HG03439 (cell line): ENCODE results near the gene GRM5.
"Not testable (repeated sequence)": the region's sequence is repeated elsewhere in the genome, so short reads cannot be mapped to it uniquely, and the experiment has no call there.

Experiments
- ATAC-seq: cut with Tn5 transposase; IDR thresholded peaks from one replicate; pipeline ENCODE4 v1.9.1; 2021; ENCODE audit warnings: mild to moderate bottlenecking, moderate library complexity; ENCODE audit not compliant: unreplicated experiment

The GRM5 gene

DNA sequence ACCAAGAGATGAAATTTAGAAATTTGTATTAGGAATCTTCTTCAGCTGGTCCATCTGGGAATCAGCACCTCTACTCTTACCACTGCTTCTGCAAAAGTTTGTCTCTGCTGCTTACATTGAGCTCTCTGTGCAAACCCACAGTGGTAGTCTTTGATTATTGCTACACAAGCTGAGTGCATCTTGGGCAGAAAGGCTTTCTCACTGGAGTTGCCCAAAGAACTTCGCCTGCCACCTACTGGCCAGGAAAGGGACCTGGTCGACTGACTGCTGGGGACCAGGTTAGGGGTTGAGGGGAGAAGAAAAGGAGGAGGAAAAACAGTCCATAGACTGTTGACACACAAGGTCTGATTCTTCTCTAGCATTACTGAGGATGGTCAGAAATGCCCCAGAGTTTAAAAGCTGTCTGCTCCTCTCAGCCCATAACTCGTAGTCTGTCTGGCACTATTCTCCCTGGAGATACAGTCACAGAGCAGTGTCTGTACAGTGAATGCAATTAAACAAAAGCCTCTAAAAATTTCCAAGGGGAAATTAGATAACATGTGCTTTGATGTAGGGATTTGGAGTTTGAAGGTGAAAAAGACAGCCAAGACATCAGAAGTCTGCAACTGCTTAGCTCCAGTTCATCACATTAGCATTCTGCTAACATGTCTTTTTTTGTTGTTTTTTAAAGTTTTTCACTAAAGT lies 513.3 kb downstream of the GRM5 start:
- ATAC-seq = peak; percentile 96

DNA sequence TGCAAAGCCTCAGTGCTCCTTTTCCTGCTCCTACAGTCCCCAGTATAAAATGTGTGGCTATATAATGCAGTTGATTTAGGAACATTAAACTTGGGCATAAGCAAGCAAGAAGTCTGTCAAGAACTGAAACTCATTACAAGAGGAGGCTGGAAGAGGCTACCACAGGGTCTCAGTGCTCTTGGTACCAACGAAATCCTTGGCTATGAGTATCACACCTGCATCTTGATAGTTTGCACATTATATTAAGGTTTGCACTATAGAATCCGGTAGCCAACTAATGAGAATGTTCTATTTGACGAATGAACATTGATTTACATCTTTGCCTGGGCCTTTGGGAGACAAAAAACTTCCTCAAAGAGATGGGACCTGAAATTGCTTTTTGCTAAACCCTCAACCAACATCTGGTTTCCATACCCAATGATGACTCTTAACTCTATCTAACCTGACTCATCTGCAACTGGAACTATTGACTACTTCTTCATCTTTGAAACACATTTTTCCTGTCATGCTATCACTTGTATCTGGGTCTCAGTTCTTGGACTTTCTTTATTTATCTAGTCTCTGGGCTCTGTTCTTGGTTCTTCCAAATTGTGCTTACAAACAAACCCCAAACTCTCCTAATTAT lies 521.0 kb downstream of the GRM5 start:
- ATAC-seq = peak; percentile 18

DNA sequence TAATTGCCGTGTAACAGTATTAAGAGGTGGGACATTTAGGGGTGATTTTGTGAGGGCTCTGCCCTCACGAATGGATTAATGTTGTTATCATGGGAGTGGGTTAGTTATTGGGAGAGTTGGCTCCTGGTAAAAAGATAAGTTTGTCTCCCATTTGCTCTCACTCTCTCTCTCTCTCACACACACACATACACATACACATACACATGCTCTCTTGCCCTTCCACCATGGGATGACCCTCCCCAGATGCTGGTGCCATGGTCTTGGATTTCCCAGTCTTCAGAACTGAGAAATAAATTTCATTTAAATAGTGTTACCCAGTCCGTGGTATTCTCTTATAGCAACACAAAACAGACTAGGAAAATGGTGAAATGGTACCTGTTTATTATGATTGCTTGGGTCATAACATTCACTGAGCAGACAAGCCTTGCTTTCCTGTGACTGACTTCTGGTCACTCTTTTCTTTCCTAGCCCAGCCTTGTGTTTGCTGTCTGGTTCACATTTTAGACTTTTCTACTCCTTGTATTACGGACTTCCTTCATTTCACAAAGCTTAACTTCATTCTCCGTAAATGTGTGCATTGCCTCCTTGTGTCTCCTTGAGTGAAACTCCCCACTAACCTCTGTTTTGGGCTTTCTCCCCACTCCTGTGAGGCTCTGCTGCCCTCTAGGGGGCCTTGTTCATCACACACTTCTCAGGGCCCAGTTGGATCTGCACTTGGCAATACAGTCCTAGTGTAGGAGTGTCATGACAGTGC lies 521.7 kb downstream of the GRM5 start:
- peak; percentile 99 for ATAC-seq

DNA sequence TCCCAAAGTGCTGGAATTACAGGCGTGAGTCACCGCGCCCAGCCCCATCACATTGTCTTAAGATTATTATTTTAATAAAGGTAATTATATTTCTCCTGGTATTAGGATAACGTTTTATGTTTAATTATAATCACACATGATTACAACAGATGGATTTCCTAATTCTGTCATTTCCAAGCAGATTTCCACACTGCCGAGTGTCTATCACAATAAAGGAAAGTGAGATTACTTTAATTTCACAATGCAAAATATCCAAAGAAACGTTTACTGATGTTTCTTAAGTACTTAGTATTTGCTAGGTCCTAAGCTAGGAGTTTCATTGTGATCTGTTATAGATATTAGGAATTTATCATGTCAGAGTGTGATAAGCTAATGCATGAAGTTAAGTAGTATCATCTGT lies 524.8 kb downstream of the GRM5 start:
- ATAC-seq = no peak

DNA sequence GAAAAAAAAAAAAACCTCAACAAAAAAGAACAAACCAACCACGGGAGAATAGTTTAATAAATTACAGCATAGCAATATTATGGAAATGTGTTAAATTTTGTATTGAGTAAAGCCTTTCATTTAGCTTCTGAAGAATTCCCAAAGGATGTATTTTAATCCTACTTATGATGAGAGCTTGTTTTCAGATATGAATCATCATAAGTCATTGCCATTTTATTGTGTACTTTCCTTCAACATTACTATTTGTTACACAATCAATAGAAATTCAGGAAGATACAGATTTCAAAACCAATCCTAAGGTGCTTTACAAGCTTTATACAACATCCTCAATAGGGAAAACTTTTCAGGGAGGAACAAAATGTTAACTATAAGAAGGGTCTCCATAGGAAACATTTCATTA lies 527.7 kb downstream of the GRM5 start:
- no peak for ATAC-seq

DNA sequence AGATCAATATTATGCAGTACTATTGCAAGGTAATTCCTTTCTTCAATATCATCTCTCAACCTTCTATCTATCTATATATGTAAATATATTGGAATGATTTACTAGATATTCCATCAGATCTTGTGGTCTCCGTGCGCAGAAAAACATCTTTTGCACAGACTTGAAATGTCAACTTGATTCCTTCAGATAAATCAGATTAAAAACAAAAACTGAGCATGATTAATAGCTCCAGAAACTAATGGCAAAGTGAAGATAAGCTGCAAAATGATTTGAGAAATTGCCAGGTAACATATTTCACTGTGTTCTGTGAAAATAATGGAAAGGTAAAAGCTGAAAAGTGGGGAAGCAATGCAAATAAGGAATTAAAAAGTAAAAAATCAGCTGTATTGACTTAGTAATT lies 528.2 kb downstream of the GRM5 start:
- ATAC-seq = no peak

DNA sequence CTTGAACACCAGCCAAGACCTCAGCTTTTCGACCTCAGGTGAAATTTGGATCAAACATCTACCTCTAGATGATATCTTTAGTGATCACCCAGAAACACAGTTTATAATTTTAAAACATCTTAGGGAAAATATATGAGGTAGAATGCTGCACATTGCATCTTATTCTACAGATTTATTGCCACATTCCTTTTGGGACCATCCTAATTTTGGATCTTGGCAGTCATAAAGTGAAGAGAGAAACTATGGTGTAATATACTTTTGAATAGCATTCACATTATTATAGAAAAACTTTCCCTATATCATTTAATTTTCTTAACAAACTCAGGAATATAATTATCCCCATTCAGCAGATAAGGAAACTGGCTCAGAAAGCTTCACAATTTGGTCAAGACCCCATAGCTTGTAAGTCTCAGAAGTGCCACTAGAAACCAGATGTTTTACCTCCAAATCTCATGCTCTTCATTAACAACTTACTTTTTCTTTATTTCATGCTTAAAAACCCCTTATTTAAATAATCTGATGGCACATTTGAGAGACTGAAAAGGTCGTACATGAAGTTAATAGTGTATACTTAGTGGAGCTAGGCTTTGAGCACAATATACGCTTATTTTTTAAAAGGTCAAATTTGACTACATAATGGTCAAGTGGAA lies 529.0 kb downstream of the GRM5 start:
- ATAC-seq = no peak

DNA sequence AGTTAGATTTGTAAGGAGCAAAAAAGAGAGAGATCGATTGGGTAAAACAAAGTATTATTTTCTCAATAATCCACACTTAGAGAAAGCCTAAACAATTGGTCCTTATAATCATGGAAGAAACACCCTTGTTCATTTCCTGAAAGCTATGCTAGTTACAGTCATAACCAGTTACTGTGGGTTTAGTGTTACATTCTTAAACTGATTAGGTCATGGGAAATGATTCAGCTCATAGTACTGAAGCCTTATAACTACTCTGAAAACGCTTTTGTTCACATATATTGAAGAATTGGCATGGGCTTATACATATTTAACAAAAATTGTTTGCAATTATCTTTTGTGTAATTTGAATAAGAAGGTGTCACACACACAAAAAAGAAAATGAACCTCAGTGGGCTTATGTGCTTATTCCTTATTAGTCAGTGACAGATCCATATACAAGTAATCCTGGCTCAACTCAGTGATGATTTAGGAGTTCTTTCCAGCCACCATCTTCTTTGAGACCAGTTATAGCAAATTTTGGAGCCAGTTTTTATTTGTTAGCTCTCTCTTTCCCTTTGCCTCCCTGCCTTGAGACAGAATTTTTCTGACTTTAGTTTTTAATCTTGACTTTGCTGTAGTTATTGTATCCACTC lies 529.8 kb downstream of the GRM5 start:
- peak; percentile 77 for ATAC-seq

DNA sequence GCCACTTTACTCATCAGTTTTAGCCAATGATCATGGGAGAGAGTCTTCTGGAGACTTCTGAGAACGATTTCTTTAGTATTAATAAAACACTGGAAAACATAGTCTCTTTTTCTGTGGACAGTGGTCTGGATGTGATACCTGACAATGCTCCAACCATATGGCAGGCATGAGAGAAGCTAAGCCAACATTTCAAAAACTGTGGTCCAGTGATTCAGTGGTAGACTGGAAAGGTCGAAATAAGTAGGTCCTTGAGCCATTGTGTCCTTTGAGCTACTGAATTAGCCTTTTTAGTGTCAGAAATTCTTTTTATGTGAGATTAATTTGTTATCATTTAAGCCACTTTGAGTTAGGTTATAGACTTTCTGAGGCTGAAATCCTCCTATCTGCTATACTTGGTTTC lies 530.5 kb downstream of the GRM5 start:
- no peak for ATAC-seq

DNA sequence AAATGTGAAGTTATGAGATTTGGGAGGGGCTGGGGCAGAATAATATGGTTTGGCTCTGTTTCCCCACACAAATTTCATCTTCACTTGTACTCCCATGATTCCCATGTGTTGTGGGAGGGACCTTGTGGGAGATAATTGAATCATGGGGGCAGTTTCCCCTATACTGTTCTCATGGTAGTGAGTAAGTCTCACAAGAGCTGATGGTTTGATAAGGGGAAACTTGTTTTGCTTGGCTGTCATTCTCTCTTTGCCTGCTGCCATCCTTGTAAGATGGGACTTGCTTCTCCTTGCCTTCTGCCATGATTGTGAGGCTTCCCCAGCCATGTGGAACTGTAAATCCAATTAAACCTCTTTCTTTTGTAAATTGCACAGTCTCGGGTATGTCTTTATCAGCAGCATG lies 531.1 kb downstream of the GRM5 start:
- ATAC-seq = not testable (repeated sequence)

DNA sequence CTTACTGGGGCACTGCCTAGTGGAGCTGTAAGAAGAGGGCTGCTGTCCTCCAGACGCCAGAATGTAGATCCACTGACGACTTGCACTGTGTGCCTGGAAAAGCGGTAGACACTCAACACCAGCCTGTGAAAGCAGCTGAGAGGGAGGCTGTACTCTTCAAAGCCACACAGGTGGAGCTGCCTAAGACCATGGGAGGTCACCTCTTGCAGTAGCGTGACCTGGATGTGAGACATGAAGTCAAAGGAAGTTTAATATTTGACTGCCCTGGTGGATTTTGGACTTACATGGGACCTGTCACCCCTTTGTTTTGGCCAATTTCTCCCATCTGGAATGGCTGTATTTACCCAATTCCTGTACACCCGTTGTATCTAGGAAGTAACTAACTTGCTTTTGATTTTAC lies 531.6 kb downstream of the GRM5 start:
- ATAC-seq = no peak

DNA sequence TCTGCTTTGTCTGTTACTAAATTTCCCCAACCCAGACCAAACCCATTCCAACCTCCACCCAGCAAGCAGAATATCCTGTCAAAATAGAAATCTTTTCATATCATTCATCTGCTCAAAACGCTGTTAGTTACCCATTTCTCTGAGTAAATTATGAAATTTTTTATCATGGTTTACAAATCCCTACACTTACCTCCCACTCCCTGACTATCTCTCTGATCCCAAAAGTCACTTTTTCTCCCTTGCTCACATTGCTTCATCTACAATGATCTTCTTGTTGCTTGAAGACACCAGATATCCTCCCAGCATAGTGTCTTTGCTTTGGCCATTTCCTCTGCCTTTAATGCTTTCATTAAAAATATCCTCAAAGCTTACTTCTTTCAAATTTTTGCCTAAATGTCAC lies 532.8 kb downstream of the GRM5 start:
- no peak for ATAC-seq

DNA sequence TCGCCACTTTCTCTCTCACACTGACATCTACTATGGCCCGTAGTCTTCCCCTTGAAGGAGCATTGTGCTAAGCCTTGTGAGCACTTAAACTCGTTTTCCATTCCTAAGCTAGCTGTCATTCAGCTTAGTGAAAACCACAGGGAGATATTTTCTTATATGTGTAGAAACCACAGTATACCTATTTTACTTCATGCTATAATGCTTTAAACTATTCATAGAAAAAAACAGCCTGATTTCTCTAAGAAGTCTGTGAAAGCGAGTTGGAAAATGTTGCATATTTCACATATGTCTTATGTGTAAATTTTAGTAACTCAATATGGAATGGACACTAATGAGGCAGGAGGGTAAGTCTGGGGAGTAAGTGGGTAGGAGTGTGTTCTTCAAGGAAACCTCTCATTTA lies 534.0 kb downstream of the GRM5 start:
- ATAC-seq = no peak

DNA sequence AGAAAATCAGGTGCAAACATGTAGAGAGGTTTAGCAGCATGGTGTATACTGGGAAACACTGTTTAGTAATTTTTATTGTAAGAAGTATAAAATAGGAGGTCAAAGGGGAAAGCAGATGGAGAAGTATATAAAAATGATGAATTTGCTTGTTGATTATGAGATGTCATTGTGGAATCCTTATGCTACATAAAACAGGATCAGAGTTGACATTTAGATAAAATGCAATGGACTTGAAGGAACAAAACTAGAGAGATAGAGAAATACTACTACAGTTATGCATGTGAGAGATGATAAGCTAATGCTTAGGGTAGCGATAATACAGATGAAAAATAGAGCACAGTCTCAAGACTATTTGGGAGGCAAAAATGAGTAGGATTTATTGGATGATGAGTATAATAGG lies 536.4 kb downstream of the GRM5 start:
- ATAC-seq = no peak

DNA sequence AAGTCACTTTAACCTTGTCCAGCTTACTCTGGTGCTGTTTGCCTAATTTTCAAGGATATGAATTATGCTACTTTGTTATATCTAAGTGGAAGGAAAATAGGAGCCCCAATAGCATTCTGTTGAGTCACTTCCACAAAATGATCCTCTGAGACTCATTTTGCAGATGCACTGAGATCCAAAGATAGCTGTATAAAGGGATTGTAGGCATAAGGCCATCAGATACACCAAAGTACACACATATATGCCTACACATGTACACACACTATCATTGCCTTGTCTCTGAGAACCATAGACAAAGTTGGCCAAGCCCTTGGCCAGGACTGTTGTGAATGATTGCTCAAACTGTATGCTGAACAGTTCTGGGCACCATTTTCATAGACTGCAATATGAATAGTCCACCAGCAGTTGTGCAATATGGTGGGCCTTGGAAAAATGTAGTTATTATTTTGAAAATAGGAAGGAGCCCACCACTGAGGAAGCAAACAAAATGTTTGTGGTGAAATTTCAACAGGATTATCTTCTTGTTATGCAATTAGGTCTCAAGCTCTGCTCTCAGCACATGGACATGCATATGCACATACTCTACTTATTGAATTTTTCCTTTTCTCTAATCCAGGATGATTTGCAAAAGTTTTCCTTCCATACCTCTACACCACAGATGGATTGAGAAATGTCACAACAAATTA lies 542.3 kb downstream of the GRM5 start:
- no peak for ATAC-seq

DNA sequence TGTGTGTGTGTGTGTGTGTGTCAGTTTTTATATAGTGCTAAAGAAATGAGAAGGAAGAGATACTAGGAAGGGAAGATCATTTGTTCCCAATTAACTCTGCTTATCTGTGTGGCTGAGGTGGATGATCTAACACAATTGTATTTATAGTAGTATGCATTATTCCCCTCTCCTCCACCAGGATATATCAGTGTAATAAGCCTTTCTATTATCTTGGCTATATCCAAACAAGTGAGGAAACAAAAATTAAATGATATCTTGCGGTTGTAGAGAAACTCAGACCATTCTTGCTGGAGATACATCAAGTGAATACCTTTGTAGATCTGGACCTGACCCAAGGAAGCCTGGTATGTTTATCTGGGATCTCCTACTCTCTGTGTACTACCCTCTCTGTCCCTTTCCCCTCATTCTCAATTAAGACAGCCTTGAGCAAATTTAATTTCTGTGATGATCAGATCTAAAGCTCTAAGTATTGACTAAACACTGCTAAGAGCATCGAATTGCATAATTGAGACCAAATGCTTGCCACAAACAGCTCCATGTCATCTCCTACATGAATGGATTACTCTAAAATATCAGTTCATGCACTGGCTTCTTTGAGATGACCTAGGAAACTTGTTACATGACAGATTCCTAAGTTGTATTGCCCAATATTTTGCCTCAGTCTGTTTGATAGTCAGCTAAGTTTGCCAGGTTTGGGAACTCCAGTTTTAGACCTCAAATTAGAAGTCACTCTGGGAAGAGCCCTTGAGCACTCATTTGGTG lies 543.0 kb downstream of the GRM5 start:
- ATAC-seq = no peak

DNA sequence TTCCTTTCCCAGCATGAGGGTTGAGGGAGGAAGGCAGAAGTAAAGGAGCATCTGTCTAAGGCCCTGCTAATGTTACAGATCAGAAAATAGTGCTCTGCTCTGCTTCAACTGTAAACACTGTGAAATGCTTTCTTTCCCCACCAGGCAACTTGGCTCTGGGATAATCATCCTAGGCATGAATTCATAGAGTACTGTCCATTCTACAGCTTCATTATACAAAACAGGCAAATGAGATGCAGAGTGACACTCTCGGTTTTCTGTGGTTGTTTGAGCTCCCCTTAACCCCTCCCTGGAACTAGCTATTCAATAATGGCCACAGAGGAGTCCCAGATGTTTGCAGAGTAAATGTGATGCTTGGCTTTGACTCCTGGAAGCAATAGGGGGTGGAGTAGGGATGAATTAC lies 544.0 kb downstream of the GRM5 start:
- no peak for ATAC-seq

DNA sequence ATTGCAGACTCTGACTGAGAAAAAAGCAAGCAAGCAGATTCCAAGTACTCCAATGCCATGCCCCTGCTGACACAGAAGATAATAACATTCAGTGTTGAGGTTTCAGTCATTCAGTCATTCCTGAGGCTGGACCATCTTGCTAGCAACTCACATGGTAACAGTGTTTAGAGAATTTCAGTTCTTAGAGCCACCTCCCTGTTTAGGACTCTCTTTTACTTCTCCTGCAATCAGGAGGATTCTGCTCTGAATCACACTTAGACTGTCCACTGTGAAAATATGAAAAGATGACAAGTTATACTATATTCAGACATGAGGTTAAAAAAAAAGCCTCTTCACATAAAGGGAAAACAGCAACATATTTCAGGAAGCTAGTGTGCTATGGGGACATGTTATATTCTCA lies 544.4 kb downstream of the GRM5 start:
- no peak for ATAC-seq

DNA sequence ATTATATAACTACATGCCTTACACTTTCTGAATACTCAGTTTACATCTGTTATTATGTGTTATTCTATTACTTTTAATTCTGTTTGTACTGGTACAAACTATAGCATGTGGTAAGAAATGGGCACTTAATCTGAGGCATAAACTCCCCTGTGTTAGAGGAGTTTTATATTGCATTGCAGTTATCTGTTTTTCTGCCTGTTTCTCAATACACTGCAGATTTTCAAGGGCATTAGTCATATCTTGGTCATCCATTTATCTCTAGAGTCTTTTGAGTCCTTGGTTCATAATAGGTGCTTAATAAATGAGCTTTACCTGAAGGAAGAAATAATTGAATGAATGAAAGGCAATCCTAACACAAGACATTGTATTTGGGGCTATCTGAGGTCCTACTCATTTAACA lies 545.4 kb downstream of the GRM5 start:
- ATAC-seq = no peak

DNA sequence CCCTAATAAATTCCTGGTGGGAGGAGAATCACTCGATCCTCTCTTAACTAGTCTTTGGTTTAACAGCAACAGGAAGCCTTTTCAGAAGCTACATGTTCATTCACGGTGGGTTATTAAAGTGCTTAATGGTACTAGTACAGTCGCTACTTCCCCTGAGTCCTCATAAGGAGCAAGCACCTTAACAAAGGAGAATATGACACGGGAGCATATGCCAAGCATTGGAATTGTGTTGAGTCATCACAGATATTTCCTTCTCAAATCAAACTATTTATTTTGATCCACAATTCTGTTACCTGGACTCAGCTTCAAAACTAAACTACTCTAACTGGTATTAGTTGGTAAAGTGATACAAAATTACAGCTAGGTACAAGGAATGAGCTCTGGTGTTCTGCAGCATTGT lies 550.8 kb downstream of the GRM5 start:
- no peak for ATAC-seq
